Measurements from ENCODE around the gene P4HA1. TPM values are rescaled to one million over a fixed set of nuclear protein-coding genes. Genes with fewer than 3 reads are reported as not detected.

P4HA1 gene
- total RNA-seq, 4 donors from 2014 or later, result 16.7 to 25.0 (median 19.2) TPM

DNA sequence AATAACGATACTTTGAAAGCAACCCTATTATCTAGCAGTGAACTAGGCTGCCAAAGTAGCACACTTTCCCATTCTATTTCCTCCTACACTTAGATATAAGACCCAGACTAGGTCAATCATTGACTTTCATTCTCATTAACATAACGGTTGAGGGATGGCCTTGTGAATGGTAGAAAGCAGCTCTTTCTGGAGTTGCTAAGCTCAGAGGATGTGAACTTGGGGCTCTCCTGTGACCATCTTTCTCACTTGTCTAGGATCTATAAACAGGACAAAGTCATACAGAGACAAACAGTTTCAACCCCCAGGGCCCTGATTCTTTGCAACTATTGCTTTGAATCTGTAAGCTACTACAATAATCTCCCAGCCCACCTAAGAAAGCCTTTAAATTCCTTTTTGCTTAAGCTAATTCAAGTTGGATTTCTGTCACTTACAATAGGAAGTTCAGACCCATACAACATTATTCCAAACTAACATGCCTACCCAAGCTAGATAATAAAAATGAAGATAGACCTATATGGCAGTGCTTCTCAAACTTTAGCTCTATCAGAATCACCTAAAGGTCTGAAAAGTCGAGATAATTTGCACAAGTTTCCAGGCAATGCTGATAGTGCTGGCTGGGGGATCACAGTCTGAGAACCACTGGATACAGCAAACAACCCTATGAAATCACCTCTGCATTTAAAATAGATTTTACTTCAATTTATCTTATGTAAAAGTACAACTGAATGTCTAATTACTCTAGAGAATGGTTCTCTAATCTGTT lies 16.7 kb downstream of the P4HA1 start:
- intact Hi-C loops (cut with DNase I), result no loop called here
- no peak overlapping the region for H3K27ac ChIP-seq (replicated peaks in 1 of 4)
- H3K27me3 ChIP-seq, result no peaks in the 10 kb centered on the region
- peaks cover 16 to 53% (median 46%) of the 10 kb centered on the region in 4 donors for H3K4me1 ChIP-seq
- no peaks in the 10 kb centered on the region for H3K9me3 ChIP-seq
- no peak for DNase-seq (ENCODE audit: extremely low spot score)
- H3K36me3 ChIP-seq, result peaks cover 0 to 2% (median 0%) of the 10 kb centered on the region in 4 donors
- no peak overlapping the region for H3K4me3 ChIP-seq
- TF ChIP-seq, protein P1, sequence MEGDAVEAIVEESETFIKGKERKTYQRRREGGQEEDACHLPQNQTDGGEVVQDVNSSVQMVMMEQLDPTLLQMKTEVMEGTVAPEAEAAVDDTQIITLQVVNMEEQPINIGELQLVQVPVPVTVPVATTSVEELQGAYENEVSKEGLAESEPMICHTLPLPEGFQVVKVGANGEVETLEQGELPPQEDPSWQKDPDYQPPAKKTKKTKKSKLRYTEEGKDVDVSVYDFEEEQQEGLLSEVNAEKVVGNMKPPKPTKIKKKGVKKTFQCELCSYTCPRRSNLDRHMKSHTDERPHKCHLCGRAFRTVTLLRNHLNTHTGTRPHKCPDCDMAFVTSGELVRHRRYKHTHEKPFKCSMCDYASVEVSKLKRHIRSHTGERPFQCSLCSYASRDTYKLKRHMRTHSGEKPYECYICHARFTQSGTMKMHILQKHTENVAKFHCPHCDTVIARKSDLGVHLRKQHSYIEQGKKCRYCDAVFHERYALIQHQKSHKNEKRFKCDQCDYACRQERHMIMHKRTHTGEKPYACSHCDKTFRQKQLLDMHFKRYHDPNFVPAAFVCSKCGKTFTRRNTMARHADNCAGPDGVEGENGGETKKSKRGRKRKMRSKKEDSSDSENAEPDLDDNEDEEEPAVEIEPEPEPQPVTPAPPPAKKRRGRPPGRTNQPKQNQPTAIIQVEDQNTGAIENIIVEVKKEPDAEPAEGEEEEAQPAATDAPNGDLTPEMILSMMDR (IDR thresholded peaks at IDR 0.05), result no peak
- TF ChIP-seq POLR2AphosphoS5 (IDR thresholded peaks at IDR 0.05) (no peak), POLR2A (IDR thresholded peaks at IDR 0.05; ENCODE audit: low read depth) (no peak), EP300 (IDR thresholded peaks at IDR 0.05) (no peak)
- WGBS, result 92% methylated on average over 3 of the region's 3 CpGs

DNA sequence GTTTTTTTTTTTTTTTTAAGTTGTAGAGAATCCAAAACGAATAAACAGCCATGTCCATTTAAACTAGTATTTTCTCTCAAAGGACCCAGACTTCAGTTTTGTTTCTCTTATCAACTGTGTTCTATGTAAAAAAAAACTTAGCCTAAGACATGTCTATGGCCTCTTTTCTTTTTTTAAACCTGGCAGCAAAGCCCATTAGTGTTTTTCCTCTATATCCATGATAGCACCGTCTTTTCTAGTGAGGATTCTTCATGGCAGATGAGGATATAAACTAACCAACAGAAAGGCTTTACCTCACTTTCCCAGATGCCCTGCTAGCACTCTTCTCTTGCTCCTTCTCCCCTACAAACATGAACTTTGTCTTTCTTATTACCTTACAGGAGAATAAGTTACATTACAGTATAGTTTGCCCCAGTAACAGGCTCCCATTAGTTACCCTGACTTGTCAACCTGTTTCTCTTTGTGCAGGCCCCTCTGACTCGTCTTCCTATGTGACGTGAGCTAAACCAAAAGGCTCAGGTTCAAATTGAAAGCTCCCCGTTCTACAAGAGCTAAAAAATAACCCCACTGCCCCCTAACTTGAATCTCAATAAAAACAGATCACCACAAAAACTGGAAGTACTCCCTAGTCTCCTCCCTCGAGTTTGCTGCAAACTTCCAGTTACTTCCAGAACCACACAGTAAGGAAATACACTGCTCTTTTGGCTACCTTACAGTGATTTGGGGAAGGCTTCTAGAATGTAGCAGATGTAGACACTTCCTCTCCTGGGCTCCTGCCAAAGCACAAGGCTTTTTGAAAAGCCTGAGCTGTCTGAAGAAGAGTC lies 20.1 kb downstream of the P4HA1 start:
- TF ChIP-seq POLR2AphosphoS5 (IDR thresholded peaks at IDR 0.05), result peak; percentile 16 to 74
- TF ChIP-seq POLR2A (IDR thresholded peaks at IDR 0.05; ENCODE audit: low read depth), result no peak
- TF ChIP-seq, protein P1 (IDR thresholded peaks at IDR 0.05), result no peak
- no peak for TF ChIP-seq EP300 (IDR thresholded peaks at IDR 0.05)
- Histone ChIP-seq H3K36me3 (peaks cover 0 to 32% (median 24%) of the 10 kb centered on the region in 4 donors), H3K4me3 (peak overlapping the region; percentile 24 to 39 (median 32)), H3K4me1 (peaks cover 11 to 26% (median 23%) of the 10 kb centered on the region in 4 donors), H3K27me3 (no peaks in the 10 kb centered on the region), H3K9me3 (no peaks in the 10 kb centered on the region), H3K27ac (replicated peaks in 1 of 4) (peak overlapping the region; percentile 69 to 89 (median 75))
- WGBS, result 16% methylated on average over 6 of the region's 6 CpGs
- no peak for DNase-seq (ENCODE audit: extremely low spot score)
- intact Hi-C loops (cut with DNase I), result no loop called here

DNA sequence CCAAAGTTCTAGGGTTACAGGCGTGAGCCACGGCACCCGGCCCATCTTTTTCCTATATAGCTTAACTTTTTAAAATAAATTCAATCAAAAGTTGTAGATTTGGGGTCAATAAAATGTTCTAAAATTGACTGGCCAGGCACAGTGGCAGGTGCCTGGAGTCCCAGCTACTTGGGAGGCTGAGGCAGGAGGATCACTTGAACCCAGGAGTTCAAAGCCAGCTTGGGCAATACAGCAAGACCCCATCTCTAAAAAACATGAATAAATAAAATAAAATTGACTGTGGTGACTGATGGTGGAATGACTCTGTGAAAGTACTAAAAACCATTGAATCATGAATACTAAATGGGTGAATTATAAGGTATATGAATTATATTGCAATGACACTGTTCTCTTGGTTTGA lies 20.8 kb downstream of the P4HA1 start:
- peaks cover 0 to 39% (median 30%) of the 10 kb centered on the region in 4 donors for H3K36me3 ChIP-seq
- TF ChIP-seq, protein P1 (IDR thresholded peaks at IDR 0.05), result no peak
- TF ChIP-seq POLR2A (IDR thresholded peaks at IDR 0.05; ENCODE audit: low read depth), result no peak
- TF ChIP-seq EP300 (IDR thresholded peaks at IDR 0.05), result no peak
- TF ChIP-seq POLR2AphosphoS5 (IDR thresholded peaks at IDR 0.05), result no peak
- WGBS, result 95% methylated on average over 3 of the region's 3 CpGs

DNA sequence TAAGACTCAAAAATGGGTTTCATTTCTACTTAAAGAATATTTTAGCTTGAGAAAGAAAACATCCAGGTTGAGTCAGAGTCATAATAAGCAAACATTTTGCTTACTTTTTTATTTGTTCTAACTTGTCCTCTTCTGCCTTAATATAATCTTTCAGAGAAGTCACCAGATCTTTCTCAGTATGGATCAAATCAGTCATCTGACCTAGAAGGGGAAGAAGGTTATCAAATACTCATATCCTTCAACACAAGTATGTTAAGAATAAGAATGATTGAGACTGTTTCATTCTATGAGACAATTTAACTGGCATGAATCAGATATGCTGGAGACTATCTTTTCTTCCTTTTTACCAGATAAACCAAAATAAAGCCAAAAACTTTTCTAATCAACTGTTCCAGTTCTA lies 23.0 kb downstream of the P4HA1 start:
- H3K4me3 ChIP-seq, result no peak overlapping the region
- H3K27me3 ChIP-seq, result no peaks in the 10 kb centered on the region
- no peak overlapping the region for H3K27ac ChIP-seq (replicated peaks in 1 of 4)
- intact Hi-C loops (cut with DNase I), result no loop called here
- TF ChIP-seq POLR2AphosphoS5 (IDR thresholded peaks at IDR 0.05), result no peak
- no peak for TF ChIP-seq POLR2A (IDR thresholded peaks at IDR 0.05; ENCODE audit: low read depth)
- no peak for TF ChIP-seq EP300 (IDR thresholded peaks at IDR 0.05)
- TF ChIP-seq, protein P1 (IDR thresholded peaks at IDR 0.05), result no peak
- H3K9me3 ChIP-seq, result no peaks in the 10 kb centered on the region
- H3K4me1 ChIP-seq, result peaks cover 11 to 21% (median 21%) of the 10 kb centered on the region in 4 donors
- peaks cover 0 to 53% (median 36%) of the 10 kb centered on the region in 4 donors for H3K36me3 ChIP-seq
- DNase-seq (ENCODE audit: extremely low spot score), result no peak

More for the DNA sequence above, 20.8 kb downstream of the P4HA1 start:
- Histone ChIP-seq H3K4me3 (no peak overlapping the region), H3K9me3 (no peaks in the 10 kb centered on the region), H3K4me1 (peaks cover 11 to 21% (median 21%) of the 10 kb centered on the region in 4 donors), H3K27me3 (no peaks in the 10 kb centered on the region), H3K27ac (replicated peaks in 1 of 4) (peak overlapping the region; percentile 69 to 89 (median 75))
- DNase-seq (ENCODE audit: extremely low spot score), result no peak
- intact Hi-C loops (cut with DNase I), result no loop called here

Data from esophagus muscularis mucosa (tissue), 4 donors.